AG09309 (cell line): ENCODE results near the gene TOR1B.

Source experiments
- DNase-seq: peaks from one replicate; pipeline ENCODE4 v3.0.0-alpha.2; 2010; ENCODE audit warnings: low read depth
- H3K4me3 ChIP-seq: 2 replicates; pipeline ENCODE4 v1.5.1; 2011; ENCODE audit warnings: mild to moderate bottlenecking, low read depth, low read length, moderate library complexity; ENCODE audit not compliant: control insufficient read depth
- CTCF ChIP-seq: IDR thresholded peaks from 2 replicates; pipeline ENCODE4 v1.5.1; 2011; ENCODE audit warnings: mild to moderate bottlenecking, low read depth, low read length, inconsistent platforms; ENCODE audit not compliant: insufficient read depth, control insufficient read depth; ENCODE audit errors: missing control alignments

TOR1B gene

GRCh38 chr9:129851821-129852220 lies 48.8 kb downstream of the TOR1B start:
- no peak overlapping the region for H3K4me3 ChIP-seq
- no peak for DNase-seq
- TF ChIP-seq CTCF, result no peak

GRCh38 chr9:129852579-129852978 lies 49.6 kb downstream of the TOR1B start:
- no peak overlapping the region for H3K4me3 ChIP-seq
- no peak for DNase-seq
- no peak for TF ChIP-seq CTCF

GRCh38 chr9:129853614-129854013 lies 50.6 kb downstream of the TOR1B start:
- TF ChIP-seq CTCF, result no peak
- no peak for DNase-seq
- H3K4me3 ChIP-seq, result no peak overlapping the region

GRCh38 chr9:129854588-129855110 lies 51.7 kb downstream of the TOR1B start:
- TF ChIP-seq CTCF, result no peak
- DNase-seq, result no peak
- no peak overlapping the region for H3K4me3 ChIP-seq

GRCh38 chr9:129857207-129857606 lies 54.2 kb downstream of the TOR1B start:
- no peak for DNase-seq
- no peak for TF ChIP-seq CTCF
- H3K4me3 ChIP-seq, result no peak overlapping the region

GRCh38 chr9:129858167-129858962 lies 55.4 kb downstream of the TOR1B start:
- no peak overlapping the region for H3K4me3 ChIP-seq
- TF ChIP-seq CTCF, result no peak
- DNase-seq, result no peak
